ENCODE measurements around the gene RBM6. TPM values are rescaled to one million over a fixed set of nuclear protein-coding genes. Genes with fewer than 3 reads are reported as not detected.

Gene RBM6
- polyA plus RNA-seq, 1 of the 3 experiments (the other 2 are of a cell fraction), result 67.4 TPM

DNA sequence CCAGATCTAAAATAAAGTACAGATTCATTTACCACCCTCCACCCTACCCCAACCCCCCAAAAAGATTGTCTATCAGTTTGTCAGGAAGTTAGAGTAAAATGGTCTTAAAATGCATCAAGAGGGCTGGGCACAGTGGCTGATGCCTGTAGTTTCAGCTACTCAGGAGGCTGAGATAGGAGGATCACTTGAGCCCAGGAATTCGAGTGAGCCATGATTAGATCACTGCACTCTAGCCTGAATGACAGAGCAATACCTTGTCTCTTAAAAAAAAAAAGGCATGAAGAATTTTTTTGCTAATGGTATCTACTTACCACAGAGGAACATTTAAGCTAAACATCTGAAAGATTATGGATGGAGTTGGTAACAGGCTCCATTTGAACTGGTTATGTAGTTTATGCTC is 71.0 kb downstream of the RBM6 start:
- 61% methylated on average over 1 of the region's 1 CpG for WGBS (ENCODE audit: low lambda C conversion rate)
- CTCF ChIA-PET, result no interaction called here
- H3K36me3 ChIP-seq (replicated peaks in 1 of 2; ENCODE audit: control insufficient read depth in 1 of 2, insufficient read depth in 2 of 2, low read length in 1 of 2), result peaks cover 0 to 20% of the 10 kb centered on the region in 2 experiments

DNA sequence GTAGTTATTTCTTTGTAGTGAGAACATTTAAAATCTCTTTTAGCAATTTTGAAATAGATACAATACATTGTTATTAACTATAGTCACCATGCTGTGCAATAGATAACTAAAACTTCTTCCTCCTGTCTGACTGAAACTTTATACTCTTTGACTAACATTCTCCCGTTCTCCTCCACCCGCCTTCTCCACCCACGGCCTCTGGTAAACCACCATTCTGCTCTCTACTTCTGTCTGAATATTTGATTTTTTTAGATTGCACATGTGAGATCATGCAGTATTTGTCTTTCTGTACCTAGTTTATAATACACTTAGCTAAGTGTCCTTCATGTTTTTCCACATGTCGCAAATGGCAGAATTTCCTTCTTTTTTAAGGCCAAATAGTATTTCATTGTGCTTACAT is 76.0 kb downstream of the RBM6 start:
- no peaks in the 10 kb centered on the region for H4K20me1 ChIP-seq (ENCODE audit: insufficient read depth)
- H3K4me1 ChIP-seq (ENCODE audit: control insufficient read depth in 1 of 2, insufficient read depth in 2 of 2, low read depth in 1 of 2, low read length in 1 of 2), result no peaks in the 10 kb centered on the region
- CTCF ChIA-PET, result no interaction called here
- no peak overlapping the region for H3K4me3 ChIP-seq (ENCODE audit: low read depth in 2 of 2, low read length in 1 of 2)
- no peaks in the 10 kb centered on the region for H3K9me3 ChIP-seq
- no peak overlapping the region for H2AFZ ChIP-seq (ENCODE audit: low read depth)
- no peak for DNase-seq
- H3F3A ChIP-seq (replicated peaks; ENCODE audit: insufficient read depth), result peaks cover 4% of the 10 kb centered on the region
- H3K27ac ChIP-seq (ENCODE audit: low read depth in 2 of 2, low read length in 1 of 2), result no peak overlapping the region
- H3K9ac ChIP-seq, result no peak overlapping the region
- H3K27me3 ChIP-seq (ENCODE audit: insufficient read depth), result no peaks in the 10 kb centered on the region
- no peaks in the 10 kb centered on the region for H3K9me2 ChIP-seq
- no peak overlapping the region for H3K4me2 ChIP-seq
- POLR2A ChIA-PET, result no interaction called here
- peaks cover 45% of the 10 kb centered on the region for H3K79me2 ChIP-seq (ENCODE audit: insufficient read depth)
- TF ChIP-seq RFX5 (IDR thresholded peaks at IDR 0.05; ENCODE audit: low read length), result no peak
- peaks cover 8 to 46% of the 10 kb centered on the region in 2 experiments for H3K36me3 ChIP-seq (replicated peaks in 1 of 2; ENCODE audit: control insufficient read depth in 1 of 2, insufficient read depth in 2 of 2, low read length in 1 of 2)
- 97% methylated on average over 4 of the region's 4 CpGs for WGBS (ENCODE audit: low lambda C conversion rate)

More for the DNA sequence above, 71.0 kb downstream of the RBM6 start:
- no peaks in the 10 kb centered on the region for H3K27me3 ChIP-seq (ENCODE audit: insufficient read depth)
- DNase-seq, result no peak
- no peak overlapping the region for H3K9ac ChIP-seq
- H3K9me3 ChIP-seq, result no peaks in the 10 kb centered on the region
- no peaks in the 10 kb centered on the region for H3F3A ChIP-seq (replicated peaks; ENCODE audit: insufficient read depth)
- no peak overlapping the region for H3K4me2 ChIP-seq
- H4K20me1 ChIP-seq (ENCODE audit: insufficient read depth), result no peaks in the 10 kb centered on the region
- POLR2A ChIA-PET, result no interaction called here
- peaks cover 44% of the 10 kb centered on the region; the same call in 1 of the 2 replicates for H3K79me2 ChIP-seq (ENCODE audit: insufficient read depth)
- H3K9me2 ChIP-seq, result no peaks in the 10 kb centered on the region
- TF ChIP-seq GATA2 (CRISPR knock-in tag; IDR thresholded peaks at IDR 0.05) (no peak), TCF12 (IDR thresholded peaks at IDR 0.05) (no peak), TEAD4 (IDR thresholded peaks at IDR 0.05; ENCODE audit: borderline replicate concordance, insufficient read depth) (no peak)
- H2AFZ ChIP-seq (ENCODE audit: low read depth), result no peak overlapping the region
- no peaks in the 10 kb centered on the region for H3K4me1 ChIP-seq (ENCODE audit: control insufficient read depth in 1 of 2, insufficient read depth in 2 of 2, low read depth in 1 of 2, low read length in 1 of 2)
- no peak overlapping the region for H3K4me3 ChIP-seq (ENCODE audit: low read depth in 2 of 2, low read length in 1 of 2)
- no peak overlapping the region for H3K27ac ChIP-seq (ENCODE audit: low read depth in 2 of 2, low read length in 1 of 2)

GRCh38 chr3:50028346-50028745 is 88.4 kb downstream of the RBM6 start:
- Histone ChIP-seq H2AFZ (ENCODE audit: low read depth) (no peak overlapping the region), H3K79me2 (ENCODE audit: insufficient read depth) (peaks cover 30% of the 10 kb centered on the region), H3K27me3 (ENCODE audit: insufficient read depth) (no peaks in the 10 kb centered on the region), H3K27ac (ENCODE audit: low read depth in 2 of 2, low read length in 1 of 2) (peak overlapping the region in 1 of 2 experiments; percentile 50; a peak in 1 of 4 replicates), H3K36me3 (replicated peaks in 1 of 2; ENCODE audit: control insufficient read depth in 1 of 2, insufficient read depth in 2 of 2, low read length in 1 of 2) (peaks cover 0 to 25% of the 10 kb centered on the region in 2 experiments), H4K20me1 (ENCODE audit: insufficient read depth) (peaks cover 6% of the 10 kb centered on the region; the same call in 1 of the 2 replicates), H3K4me2 (no peak overlapping the region), H3K9me2 (no peaks in the 10 kb centered on the region), H3K9ac (no peak overlapping the region), H3F3A (replicated peaks; ENCODE audit: insufficient read depth) (peaks cover 14% of the 10 kb centered on the region), H3K9me3 (no peaks in the 10 kb centered on the region), H3K4me1 (ENCODE audit: control insufficient read depth in 1 of 2, insufficient read depth in 2 of 2, low read depth in 1 of 2, low read length in 1 of 2) (no peaks in the 10 kb centered on the region; a peak in 1 of 4 replicates), H3K4me3 (ENCODE audit: low read depth in 2 of 2, low read length in 1 of 2) (no peak overlapping the region)
- 55% methylated on average over 1 of the region's 1 CpG for WGBS (ENCODE audit: low lambda C conversion rate)
- DNase-seq, result no peak
- TF ChIP-seq, protein P1, sequence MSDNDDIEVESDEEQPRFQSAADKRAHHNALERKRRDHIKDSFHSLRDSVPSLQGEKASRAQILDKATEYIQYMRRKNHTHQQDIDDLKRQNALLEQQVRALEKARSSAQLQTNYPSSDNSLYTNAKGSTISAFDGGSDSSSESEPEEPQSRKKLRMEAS (IDR thresholded peaks at IDR 0.05; ENCODE audit: low read depth), result no peak
- no peak for TF ChIP-seq CHD2 (IDR thresholded peaks at IDR 0.05; ENCODE audit: low read length, partially characterized antibody)
- TF ChIP-seq MEF2A (IDR thresholded peaks at IDR 0.05; ENCODE audit: borderline replicate concordance, low read depth), result no peak
- TF ChIP-seq TCF12 (IDR thresholded peaks at IDR 0.05), result no peak
- TF ChIP-seq TEAD4 (IDR thresholded peaks at IDR 0.05; ENCODE audit: borderline replicate concordance, insufficient read depth), result no peak
- TF ChIP-seq RFX5 (IDR thresholded peaks at IDR 0.05; ENCODE audit: low read length), result no peak
- no peak for TF ChIP-seq MXI1 (IDR thresholded peaks at IDR 0.05; ENCODE audit: low read depth, low read length)
- no peak for TF ChIP-seq POLR2AphosphoS5 (IDR thresholded peaks at IDR 0.05; ENCODE audit: low read depth, low read length)
- TF ChIP-seq RCOR1 (IDR thresholded peaks at IDR 0.05; ENCODE audit: low read length), result no peak
- no peak for TF ChIP-seq NRF1 (IDR thresholded peaks at IDR 0.05; ENCODE audit: low read depth, low read length)
- TF ChIP-seq EP300 (IDR thresholded peaks at IDR 0.05; ENCODE audit: borderline replicate concordance in 1 of 2, low read depth in 1 of 2, low read length in 1 of 2), result no peak
- no peak for TF ChIP-seq JUND (IDR thresholded peaks at IDR 0.05)
- no peak for TF ChIP-seq ELF1 (IDR thresholded peaks at IDR 0.05)
- no peak for TF ChIP-seq SMC3 (IDR thresholded peaks at IDR 0.05; ENCODE audit: low read depth, low read length)
- no peak for TF ChIP-seq YY1 (IDR thresholded peaks at IDR 0.05; ENCODE audit: low read depth)
- no peak for TF ChIP-seq CTCF (IDR thresholded peaks at IDR 0.05)
- TF ChIP-seq, protein P2, sequence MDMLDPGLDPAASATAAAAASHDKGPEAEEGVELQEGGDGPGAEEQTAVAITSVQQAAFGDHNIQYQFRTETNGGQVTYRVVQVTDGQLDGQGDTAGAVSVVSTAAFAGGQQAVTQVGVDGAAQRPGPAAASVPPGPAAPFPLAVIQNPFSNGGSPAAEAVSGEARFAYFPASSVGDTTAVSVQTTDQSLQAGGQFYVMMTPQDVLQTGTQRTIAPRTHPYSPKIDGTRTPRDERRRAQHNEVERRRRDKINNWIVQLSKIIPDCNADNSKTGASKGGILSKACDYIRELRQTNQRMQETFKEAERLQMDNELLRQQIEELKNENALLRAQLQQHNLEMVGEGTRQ (IDR thresholded peaks at IDR 0.05; ENCODE audit: borderline replicate concordance, low read depth, low read length), result no peak
- no peak for TF ChIP-seq SIN3A (IDR thresholded peaks at IDR 0.05; ENCODE audit: borderline replicate concordance, low read depth, low read length)
- no peak for TF ChIP-seq FOXM1 (IDR thresholded peaks at IDR 0.05; ENCODE audit: low read depth)
- no peak for TF ChIP-seq GABPA (IDR thresholded peaks at IDR 0.05; ENCODE audit: low read depth)
- CTCF ChIA-PET, result interaction anchor here (0.6 kb wide), 1 partner anchor 96 kb away, joined by 3 read pairs; no protein-coding TSS in a partner anchor
- POLR2A ChIA-PET, result no interaction called here
